Kidney (tissue), 14 donors: Measurements from ENCODE around the gene PCSK5. TPM values are rescaled to one million over a fixed set of nuclear protein-coding genes. Genes with fewer than 3 reads are reported as not detected.

Experiments used
- DNase-seq, 5 donors: peaks; one replicate each; pipeline ENCODE4 v3.0.0-alpha.2; 2013 to 2020
- FAIRE-seq: peaks from 2 replicates; lab custom pipeline; 2012; peaks lifted over from hg19 to GRCh38; lab: Jason Lieb, UNC
- H3K27ac ChIP-seq, 2 donors: one replicate each; pipeline ENCODE4 v1.7.0; 2013; ENCODE audit warnings: low read depth in 2 of 2, low read length in 2 of 2, inconsistent platforms in 1 of 2
- H3K27me3 ChIP-seq: one replicate; pipeline ENCODE4 v1.7.1; 2013; ENCODE audit warnings: low read length, inconsistent platforms; ENCODE audit not compliant: control insufficient read depth, insufficient read depth
- H3K36me3 ChIP-seq, 3 donors: one replicate each; pipeline versions ENCODE4 v1.7.0 to v1.7.1; 2013; ENCODE audit warnings: low read length in 3 of 3, control low read depth in 1 of 3, inconsistent platforms in 1 of 3; ENCODE audit not compliant: insufficient read depth in 3 of 3, control insufficient read depth in 2 of 3
- H3K4me1 ChIP-seq, 3 donors: one replicate each; pipeline versions ENCODE4 v1.7.0 to v1.7.1; 2013; ENCODE audit warnings: low read length in 3 of 3, inconsistent platforms in 1 of 3, low read depth in 1 of 3; ENCODE audit not compliant: control insufficient read depth in 2 of 3, insufficient read depth in 2 of 3
- H3K4me3 ChIP-seq, 3 donors: one replicate each; pipeline versions ENCODE4 v1.7.0 to v1.8.1; 2013; ENCODE audit warnings: low read length in 3 of 3, control low read depth in 1 of 3, inconsistent platforms in 1 of 3
- H3K9ac ChIP-seq, 3 donors: one replicate each; pipeline versions ENCODE4 v1.7.0 to v1.7.1; 2013; ENCODE audit warnings: low read length in 3 of 3, control low read depth in 1 of 3, inconsistent platforms in 1 of 3
- H3K9me3 ChIP-seq, 3 donors: one replicate each; pipeline versions ENCODE4 v1.7.0 to v1.7.1; 2013; ENCODE audit warnings: low read length in 3 of 3, control low read depth in 1 of 3, inconsistent platforms in 1 of 3; ENCODE audit not compliant: control insufficient read depth in 2 of 3, insufficient read depth in 1 of 3
- CTCF ChIP-seq: IDR thresholded peaks from 3 replicates; pipeline ENCODE4 v1.5.1; 2012; ENCODE audit warnings: mild to moderate bottlenecking, moderate library complexity, borderline replicate concordance; ENCODE audit not compliant: insufficient read depth; ENCODE audit errors: extremely low read depth
- intact Hi-C: fragments of 100-400 bp; cut with DNase I; formaldehyde crosslinking; loops from one replicate; pipeline ENCODE4 v1.11.1; 2022
- polyA plus RNA-seq: library from polyadenylated mRNA; stranded (reverse); fragments of 350-450 nt; fragmentation: Illumina TruSeq; extraction: RNeasy Lipid Tissue Mini Kit (QIAGEN cat#74804); gene quantifications from one replicate; pipeline ENCODE4 v1.2.3, GENCODE V29; 2014; ENCODE audit warnings: low read depth, low replicate concordance; ENCODE audit not compliant: insufficient read depth
- total RNA-seq: library from RNA; stranded (reverse); fragmentation: NEBNext Ultra II Directional; extraction: Animal tissue kit (Norgen Biotek cat#: 25700); gene quantifications from one replicate; pipeline ENCODE4 v1.2.1, GENCODE V29; 2021
- donor health status: control.
- donor health status: control.
- donor health status: control.
- donor health status: control.
- donor health status: control.
- donor health status: DM: yes; HTN: yes; CAD: no.
- donor health status: Normal renal cell carcinoma (clear cell type).

PCSK5 gene
- total and polyA plus RNA-seq, 2 donors from 2014 or later: 1.6 to 14.7 TPM

- H3K27ac ChIP-seq: no peak overlapping the region
- TF ChIP-seq CTCF: no peak
- FAIRE-seq (no peak), DNase-seq (peak in 3 of 5 donors; percentile 44 to 76 (median 74))
- H3K36me3 ChIP-seq: peaks cover 0 to 3% (median 0%) of the 10 kb centered on the region in 3 donors
- no peaks in the 10 kb centered on the region for H3K27me3 ChIP-seq
- H3K4me3 ChIP-seq: no peak overlapping the region
- no peaks in the 10 kb centered on the region for H3K9me3 ChIP-seq
- no peaks in the 10 kb centered on the region for H3K4me1 ChIP-seq
- no peak overlapping the region for H3K9ac ChIP-seq
- intact Hi-C loops: no loop called here
Measured at GRCh38 chr9:76166526-76166925, 276.1 kb downstream of the PCSK5 start.

GRCh38 chr9:76176171-76176570 lies 285.7 kb downstream of the PCSK5 start:
- intact Hi-C loops: no loop called here
- DNase-seq (no peak), FAIRE-seq (no peak)
- no peak for TF ChIP-seq CTCF
- no peaks in the 10 kb centered on the region for H3K36me3 ChIP-seq
- no peak overlapping the region for H3K27ac ChIP-seq
- no peaks in the 10 kb centered on the region for H3K9me3 ChIP-seq
- H3K4me1 ChIP-seq: no peaks in the 10 kb centered on the region
- no peak overlapping the region for H3K9ac ChIP-seq
- H3K27me3 ChIP-seq: no peaks in the 10 kb centered on the region
- no peak overlapping the region for H3K4me3 ChIP-seq

GRCh38 chr9:76177931-76178330 lies 287.5 kb downstream of the PCSK5 start:
- Histone ChIP-seq H3K4me1 (no peaks in the 10 kb centered on the region), H3K27me3 (no peaks in the 10 kb centered on the region), H3K36me3 (peaks cover 0 to 7% (median 0%) of the 10 kb centered on the region in 3 donors), H3K9ac (no peak overlapping the region), H3K4me3 (no peak overlapping the region), H3K9me3 (no peaks in the 10 kb centered on the region), H3K27ac (no peak overlapping the region)
- no peak for FAIRE-seq
- intact Hi-C loops: no loop called here
- DNase-seq: no peak
- no peak for TF ChIP-seq CTCF

GRCh38 chr9:76180541-76180940 lies 290.1 kb downstream of the PCSK5 start:
- Histone ChIP-seq H3K9me3 (no peaks in the 10 kb centered on the region), H3K9ac (no peak overlapping the region), H3K4me1 (no peaks in the 10 kb centered on the region), H3K27me3 (no peaks in the 10 kb centered on the region), H3K4me3 (no peak overlapping the region), H3K27ac (no peak overlapping the region), H3K36me3 (peaks cover 0 to 7% (median 0%) of the 10 kb centered on the region in 3 donors)
- no peak for TF ChIP-seq CTCF
- DNase-seq (no peak), FAIRE-seq (no peak)
- intact Hi-C loops: no loop called here
